ENCODE results near the gene BRSK1. TPM values are rescaled to one million over a fixed set of nuclear protein-coding genes. Genes with fewer than 3 reads are reported as not detected.

Gene BRSK1
- 6.3 and 9.0 TPM in 2 replicates for total RNA-seq (2014; rRNA removed; shearing (Covaris generic))

DNA sequence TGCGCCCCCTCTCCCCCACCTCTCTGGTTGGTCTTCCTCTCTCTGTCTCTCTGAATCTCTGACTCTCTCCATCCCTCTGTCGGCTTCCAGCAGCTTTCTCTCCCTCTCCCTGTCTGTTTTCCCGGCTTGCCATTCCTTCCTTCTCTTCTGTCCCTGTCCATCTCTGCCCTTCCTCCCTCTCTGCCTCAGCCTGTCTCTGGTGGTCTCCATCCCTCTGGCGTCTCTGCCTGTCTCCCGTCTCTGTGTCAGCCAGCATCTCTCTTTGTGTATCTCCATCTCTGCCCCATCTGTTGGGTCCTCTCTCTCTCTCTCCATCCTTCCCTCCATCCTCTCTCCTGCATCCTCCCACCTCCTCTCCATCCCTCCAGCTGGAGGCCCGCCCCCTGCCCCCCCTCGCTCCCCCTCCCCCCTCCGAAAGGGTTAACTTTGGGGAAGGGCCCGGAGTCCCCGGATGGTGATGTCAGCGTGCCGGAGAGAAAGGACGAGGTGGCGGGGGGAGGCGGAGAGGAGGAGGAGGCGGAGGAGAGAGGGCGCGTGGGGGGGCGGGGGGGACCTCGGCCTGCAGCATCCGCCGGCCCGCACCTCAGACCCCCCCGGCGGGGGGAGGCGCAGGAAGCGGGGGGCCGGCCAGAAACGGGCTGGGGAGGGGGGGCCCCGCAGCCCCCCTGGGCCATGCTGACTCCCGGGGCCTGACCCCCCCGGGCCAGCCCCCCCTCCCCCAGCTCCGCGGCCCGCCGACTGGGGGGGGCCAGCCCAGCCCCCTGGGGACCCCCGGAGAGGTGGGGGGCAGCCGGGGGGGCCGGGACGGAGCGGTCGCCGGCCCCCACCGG lies at the start of gene BRSK1:
Gene BRSK1 (plus strand): TSS at position 450 of the 830 bp plus-strand sequence. CDS start 446 bp downstream, outside the sequence.
- peak; percentile 64 for DNase-seq (ENCODE audit: low read depth)

DNA sequence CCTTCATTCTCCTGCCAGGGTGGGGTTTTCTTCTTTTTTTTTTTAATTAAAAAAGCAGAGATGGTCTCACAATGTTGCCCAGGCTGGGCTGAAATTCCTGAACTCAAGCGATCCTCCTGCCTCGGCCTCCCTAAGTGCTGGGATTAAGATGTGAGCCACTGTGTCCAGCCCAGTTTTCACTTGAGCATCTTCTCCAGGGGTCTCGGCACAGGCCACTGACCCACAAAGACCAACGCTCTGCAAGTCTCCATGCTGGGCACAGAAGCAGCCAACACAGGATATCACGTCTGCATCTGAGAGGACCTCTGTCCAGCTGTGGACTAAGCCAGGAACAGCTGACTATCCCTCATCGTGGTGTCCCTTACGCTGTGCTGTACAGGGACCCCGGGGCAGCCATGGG lies 45.8 kb upstream of the BRSK1 start:
- DNase-seq (ENCODE audit: low read depth) = no peak

DNA sequence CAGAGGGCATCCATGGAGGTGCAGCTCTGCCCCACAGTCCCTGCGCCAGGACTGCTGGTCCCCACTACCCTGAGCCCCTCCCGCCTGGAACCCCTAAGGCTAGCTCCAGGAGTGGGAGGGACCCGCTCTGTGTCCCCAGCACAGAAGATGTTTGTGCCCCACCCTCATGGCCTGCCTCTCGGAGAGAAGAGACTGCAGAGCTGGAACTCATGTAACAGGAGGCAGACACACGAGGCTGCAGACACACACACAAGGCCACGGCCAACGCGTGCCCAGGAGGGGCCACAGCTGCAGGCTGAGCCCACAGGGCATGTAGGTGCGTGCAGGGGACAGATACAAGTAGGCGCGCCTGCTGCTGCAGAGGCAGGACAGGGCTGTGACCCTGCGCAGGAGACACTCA lies 44.8 kb upstream of the BRSK1 start:
- DNase-seq (ENCODE audit: low read depth) = no peak

DNA sequence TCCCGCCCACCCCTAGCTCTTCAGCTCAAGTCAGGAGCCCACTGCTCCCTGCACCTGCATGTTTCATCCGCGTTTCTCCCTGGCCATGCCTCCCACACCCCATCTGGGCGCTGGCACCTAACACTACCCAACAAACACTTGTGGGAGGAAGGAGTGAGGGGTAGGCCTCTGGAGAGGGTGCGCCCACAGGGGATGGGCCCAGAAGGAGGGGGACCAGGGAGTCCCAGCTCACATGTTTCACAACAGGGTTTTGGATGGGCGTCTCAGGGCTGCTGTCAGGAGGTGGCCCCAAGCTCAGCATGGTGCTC lies 43.1 kb upstream of the BRSK1 start:
- DNase-seq (ENCODE audit: low read depth) = no peak

DNA sequence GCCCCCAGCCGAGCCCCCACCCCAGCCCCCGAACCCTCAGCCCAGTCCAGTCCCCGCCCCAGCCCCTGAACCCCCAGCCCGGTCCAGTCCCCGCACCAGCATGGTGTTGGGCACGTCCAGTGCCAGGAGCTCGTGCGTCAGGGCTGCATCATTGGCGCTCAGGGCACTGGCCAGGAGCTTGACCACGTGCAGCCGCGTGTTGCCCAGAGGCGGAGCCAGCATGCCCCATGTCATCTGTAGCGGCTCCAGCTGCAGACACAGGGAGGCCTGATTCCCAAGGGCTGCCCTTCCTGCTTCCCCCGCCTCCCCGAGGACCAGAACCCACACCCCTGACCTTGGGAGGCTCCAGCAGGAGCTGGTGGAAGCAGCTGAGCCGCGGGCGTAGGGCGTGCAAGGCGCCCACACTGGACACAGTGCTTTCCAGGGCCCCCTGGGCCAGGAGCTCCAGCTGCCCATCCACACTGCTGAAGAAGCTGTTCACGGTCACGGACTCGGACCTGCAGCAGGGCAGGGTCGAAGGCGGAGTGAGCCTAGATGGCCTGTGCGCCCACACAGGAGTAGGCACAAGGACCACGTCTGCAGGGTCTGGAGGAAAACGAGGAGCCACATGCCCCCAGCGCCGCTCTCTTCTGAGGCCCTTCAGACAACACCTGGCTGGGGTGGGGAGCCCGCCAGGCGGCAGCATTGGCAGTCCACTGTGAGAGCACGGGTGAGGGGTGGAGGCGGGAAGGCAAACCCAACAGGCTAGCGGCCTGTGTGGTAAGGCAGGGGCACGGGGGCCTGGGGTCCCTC lies 42.5 kb upstream of the BRSK1 start:
- DNase-seq (ENCODE audit: low read depth) = no peak

DNA sequence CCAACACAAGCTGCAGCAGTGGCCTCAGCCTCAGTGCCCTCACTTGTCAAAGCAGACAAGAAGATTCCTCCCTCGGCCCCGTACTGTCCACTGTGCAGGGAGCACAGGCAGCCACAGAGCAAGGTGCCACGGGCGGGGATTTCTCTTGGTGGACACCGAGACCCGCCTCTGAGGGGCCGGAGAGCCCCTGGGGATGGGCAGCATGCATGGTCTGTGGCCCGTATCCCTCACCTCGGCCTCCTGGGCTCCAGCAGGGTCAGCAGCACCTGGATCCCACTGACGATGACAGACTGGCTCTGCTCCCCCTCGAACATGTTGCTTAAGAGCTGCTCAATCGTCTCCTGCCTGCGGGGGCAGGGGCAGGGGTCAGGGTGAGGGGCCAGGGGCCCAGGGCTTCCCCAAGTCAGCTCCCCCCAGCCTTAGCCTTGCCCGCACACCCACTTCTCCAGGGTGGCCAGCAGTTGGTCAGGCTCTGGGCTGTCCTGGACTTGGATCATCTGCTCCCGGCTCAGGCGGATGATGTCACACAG lies 41.8 kb upstream of the BRSK1 start:
- no peak for DNase-seq (ENCODE audit: low read depth)

DNA sequence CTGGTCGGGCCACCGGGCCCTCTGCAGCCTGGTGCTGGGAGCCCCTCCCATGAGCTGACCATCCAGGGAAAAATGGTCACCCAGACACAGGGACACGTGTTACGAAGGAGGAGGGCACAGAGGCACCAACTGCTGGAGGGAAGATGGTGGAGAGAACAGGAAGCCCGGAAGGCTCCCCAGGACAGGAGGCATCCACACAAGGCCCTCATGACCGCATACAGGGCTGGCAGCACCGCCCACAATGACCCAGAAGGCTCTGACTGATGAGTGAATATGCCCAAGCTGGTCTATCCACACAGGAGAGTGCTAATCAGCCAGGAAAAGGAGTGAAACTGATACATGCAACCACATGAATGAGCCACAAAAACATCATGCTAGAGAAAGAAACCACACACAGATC lies 41.3 kb upstream of the BRSK1 start:
- DNase-seq (ENCODE audit: low read depth) = no peak

DNA sequence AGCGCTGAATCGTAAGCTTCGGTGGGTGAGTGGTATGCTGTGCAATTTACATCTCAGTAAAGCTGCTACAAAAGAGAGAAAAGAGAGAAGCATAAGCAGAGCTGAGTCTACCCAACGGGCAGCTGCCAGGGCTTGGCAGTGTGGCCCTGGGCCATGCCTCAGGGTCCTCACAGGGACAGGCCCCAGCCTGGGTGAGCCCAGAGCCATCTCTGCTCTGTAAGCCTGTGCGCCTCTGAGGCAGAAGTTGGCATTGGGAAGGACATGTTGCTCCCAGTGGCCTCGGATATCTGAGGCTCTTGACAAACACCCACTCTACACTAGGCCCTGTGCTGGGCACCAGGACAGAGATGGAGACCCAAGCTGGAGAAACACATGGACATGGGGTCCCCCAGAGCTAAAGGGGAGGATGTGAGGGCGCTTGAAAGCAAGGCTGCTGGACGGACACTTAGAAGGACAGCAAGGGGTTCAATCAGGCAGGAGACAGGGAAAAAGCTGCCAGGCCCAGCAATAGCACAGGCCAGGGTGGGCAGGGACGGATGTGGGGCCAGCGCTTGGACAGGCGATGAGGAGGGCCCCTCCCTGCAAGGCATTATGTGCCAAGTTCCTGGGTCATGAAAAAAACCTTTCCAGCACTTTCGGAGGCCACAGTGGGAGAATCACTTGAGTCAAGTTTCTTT lies 39.7 kb upstream of the BRSK1 start:
- DNase-seq (ENCODE audit: low read depth) = no peak

DNA sequence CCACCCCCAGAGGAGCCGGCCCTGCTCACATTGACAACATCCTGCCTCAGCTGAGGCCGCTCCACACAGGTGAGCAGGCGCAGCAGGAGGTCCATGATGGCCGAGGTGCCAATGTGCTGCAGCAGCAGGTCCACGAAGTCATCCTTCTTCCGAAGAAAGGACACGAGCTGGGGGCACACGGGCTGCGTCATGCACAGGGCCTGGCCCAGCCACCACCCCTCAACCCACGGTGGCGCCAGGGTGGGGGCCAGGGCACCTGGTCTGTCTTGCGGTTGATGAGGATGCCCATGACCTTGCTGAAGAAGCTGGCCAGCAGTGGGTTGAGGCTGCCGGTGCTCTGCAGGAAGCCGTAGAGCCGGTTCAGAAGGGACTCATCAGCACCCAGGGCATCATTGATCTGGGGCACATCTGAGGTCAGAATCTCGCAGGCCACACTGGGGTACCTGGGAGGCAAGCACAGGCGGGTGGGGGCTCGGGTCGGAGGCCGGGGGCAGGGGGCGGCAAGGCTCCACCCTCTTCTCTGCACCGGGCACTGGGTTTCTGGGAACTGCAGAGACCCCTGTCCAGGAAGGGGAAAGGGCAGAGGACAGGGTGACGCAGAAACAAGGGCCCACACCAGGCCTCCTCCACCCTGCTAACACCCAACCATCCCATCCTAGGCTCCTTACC lies 38.4 kb upstream of the BRSK1 start:
- no peak for DNase-seq (ENCODE audit: low read depth)

DNA sequence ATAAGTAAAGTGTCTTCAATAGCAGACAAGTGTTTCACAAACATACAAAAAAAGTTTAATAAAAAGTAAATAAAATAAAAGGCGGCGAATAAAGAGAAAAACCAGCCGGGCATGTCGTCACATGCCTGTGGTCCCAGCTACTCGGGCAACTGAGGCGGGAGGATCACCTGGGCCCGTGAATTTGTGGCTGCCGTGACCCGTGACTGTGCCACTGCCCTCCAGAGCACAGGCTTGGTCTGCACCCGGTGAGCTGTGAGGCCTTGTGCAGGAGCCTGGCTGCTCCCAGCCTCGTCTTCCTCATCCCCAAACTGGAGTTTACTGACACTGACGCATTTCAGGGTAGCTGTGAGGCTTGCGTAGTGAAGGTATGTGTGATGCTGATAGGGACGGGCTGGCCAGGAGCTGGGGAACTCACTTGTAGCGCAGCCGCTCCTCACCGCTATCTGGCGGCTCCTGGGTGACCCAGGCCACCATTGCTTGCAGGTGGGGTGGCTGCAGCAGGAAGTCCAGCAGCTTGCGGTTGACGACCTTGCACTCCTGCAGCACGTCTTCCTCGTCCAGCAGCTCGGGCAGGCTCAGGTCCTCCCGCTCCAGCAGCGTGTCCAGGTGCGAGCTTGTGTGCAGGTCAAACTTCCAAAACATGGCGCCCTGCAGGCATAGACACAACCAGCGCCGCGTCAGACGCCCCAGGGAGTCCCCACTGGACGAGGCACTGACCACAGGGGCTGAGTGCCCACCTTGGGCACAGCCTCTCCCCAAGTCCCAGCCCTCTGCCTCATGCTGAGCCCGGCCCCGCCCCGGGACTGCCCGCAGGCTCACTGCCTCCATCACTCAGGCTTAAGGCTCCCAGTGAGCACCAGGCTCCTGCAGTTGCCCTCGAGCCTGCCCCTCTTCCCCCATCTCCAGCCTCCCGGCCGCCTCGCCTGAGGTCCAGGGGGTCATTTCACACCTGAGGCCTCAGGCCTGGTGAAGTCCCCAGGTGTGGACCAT lies 37.0 kb upstream of the BRSK1 start:
- no peak for DNase-seq (ENCODE audit: low read depth)

DNA sequence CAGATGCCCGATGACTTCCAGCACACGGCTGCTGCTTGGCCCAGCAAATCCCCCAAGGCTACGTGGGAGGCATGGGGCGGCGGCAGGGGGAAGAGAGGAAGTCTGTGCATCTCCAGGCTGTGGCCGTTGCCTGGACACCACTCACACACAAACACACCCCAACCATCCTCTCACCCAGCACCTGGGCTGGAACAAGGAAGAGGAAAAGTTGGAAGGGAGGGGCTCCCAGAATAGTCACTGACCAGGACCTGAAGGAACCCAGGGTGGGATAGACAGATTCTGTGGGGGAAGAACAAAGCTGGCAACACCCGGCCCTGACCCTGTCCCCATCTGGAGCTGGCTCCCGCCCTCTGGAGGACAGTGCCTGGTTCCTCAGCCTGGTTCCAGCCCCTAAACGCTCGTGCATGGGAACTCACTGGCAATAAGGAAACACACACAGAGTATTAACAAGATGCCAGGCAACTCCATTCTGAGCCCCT lies 36.1 kb upstream of the BRSK1 start:
- DNase-seq (ENCODE audit: low read depth) = peak; percentile 89

DNA sequence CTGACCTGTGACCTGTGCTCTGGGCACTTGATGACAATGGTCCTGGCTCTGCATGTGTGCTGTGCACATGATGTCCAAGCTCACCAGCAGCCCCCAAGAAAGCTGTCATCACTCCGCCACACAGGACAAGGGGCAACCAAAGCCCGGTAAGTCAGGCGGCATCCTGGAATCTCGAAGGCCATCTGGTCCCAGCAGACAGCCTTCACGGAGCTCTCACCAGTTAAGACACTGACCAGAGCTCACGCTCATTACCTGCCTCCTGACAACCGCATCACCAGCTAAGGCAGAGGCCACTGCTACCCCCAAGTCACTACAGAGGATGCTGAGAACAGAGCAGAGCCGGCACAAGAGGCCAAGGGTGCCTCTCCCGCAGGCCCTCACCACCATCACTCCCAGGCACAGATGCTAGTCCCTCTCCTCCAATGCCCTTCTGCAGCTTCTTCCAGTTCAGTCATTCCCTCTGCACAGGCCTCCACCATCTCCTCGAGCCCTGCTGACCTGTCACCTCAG lies 35.6 kb upstream of the BRSK1 start:
- DNase-seq (ENCODE audit: low read depth) = no peak

DNA sequence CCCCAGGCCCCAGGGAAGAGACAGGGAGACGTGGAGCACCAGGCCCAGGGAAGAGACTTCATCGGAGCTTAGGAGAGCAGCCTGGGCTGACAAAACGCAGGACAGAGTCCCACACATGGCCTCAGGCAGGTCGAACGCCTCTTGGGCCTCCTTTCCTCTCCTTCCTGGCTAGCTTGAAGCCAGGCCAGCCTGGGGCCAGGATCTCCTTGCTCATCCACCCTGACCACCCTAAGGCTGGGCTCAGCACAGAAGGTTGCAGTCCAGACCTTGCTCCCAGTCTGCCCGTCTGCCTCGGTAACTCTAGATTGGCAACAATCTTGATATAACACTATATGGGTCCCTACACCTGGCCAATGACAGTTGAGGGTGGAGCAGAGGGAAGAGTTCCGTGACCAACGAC lies 35.1 kb upstream of the BRSK1 start:
- DNase-seq (ENCODE audit: low read depth) = no peak

DNA sequence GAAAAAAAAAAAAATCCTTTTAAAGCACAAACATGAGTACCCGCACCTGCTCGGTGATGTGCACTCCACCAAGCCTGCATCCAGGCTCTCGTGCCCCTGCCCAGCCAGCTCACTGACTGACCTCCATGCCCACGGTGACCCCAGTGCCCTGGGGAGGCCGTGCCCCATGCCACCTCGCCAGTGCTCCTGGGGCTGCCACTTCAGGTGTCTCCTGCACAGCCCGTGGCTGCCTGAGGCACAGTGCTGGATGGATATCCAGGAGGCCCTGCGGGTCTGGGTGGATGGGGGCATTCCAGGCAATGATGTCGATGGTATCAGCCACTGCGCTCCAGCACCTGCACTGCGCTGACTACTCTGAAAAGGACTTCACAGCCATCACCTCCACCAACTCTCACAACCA lies 34.0 kb upstream of the BRSK1 start:
- DNase-seq (ENCODE audit: low read depth) = no peak

DNA sequence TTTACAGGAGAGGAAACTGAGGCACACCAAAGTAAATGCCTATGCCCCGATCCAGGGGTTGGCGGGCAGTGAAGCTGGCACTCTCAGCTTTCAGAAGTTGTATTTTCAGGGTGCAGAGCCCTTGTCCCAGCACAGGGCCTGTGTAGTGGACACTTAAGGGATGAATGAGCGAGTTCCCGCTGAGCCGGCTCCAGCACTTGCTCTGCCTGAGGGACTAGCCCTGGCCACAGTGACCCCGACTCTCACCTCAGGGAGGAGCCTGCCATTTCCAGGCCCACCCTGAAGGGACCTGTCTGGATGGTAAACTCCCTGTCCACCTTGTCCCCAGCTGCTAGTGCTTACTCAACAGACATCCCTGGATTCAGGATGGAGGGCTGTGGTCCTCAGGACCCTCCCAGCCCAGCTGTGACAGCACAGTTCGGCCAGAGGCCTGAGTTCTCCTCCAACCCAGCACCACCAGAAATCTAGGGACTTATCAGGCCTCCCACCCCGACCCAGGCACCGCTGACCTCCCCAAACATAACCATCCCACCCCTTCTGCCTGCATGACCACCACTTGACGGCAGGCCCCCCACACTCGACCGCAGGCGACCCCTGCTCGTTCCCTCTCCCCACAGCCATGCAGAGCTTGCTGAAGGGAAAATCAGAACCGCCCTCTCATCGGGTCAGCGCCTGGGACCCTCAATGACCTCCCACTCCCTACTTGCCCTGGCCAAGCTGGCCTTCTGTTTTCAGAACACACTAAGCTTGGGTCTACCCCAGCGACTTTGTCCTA lies 33.3 kb upstream of the BRSK1 start:
- no peak for DNase-seq (ENCODE audit: low read depth)

DNA sequence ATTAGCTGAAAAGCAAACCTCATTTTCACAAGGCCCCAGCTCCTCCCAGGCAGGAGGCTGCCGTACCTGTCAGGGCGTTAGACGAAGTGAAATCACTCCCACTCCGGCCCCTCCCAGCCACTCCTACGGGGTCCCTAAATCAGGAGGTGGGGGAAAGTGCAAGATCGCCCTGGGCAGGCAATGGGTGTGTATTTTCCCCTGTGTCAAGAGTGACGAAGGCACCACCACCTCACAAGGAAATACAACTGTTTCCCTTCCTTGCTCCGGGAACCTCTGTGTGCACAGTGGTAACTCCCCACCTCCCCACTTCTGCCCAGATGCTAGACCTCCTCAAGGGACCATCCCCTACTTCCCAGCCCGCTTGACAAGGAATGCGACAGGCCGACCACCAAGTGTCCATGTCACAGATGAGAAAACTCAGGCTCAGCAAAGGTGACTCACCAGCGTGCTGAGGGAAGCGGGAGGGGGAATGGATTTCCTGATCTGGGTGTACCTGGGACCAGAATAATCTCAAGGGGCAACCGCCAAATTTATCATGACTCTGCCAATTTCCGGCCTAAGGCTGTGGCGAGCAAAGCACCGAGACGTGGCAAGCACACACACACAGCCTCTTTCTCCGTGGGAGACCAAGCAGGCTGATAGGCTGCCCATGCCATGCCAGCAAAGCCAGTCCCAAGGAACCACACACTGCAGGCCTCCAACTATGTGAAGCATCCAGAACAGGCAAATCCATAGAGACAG lies 32.3 kb upstream of the BRSK1 start:
- peak; percentile 77 for DNase-seq (ENCODE audit: low read depth)

DNA sequence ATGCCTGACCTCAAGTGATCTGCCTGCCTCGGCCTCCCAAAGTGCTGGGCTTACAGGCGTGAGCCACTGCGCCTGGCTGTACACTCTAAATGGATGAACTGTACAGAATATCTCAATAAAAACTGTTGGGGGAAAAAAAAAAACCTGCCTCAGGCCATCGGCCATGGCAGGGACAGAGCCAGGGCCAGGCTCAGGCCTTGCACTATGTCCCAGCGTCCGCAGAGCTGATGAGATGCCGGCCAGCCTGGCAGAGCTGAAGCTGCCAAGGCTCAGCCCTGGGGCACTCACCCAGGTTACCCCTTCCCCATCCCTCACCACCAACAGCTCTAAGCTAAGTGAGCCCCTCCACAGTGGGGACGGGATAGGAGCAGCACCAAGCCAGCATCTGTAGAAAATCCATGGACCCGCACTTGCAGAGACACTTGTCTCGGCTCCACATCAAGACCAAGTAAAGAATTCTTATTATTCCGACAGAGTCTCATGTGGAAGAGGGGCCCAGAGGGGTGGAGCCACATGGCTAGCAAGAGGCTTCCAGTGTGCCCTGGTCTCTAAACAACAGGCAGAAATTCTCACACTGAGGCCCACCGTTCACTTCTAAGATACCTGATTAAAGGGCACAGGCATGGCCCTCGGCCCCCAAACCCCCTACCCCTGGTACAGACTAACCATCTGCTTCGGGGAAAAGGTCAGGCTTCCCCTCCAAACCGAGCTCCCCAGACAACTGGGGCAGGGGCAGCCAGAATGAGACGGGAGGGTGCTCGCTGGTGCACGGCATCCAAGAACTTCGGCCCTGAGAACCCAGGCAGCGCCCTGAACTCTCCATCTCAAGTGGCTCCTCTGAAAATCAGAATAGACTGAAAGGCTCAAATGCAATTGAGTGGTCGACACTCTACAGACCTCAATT lies 30.8 kb upstream of the BRSK1 start:
- DNase-seq (ENCODE audit: low read depth) = no peak

All from Daoy (cell line).